Hematopoietic multipotent progenitor cell treated with erythropoietin and hydrocortisone succinate and interleukin-3 and kit ligand, for 17 days (in vitro differentiated cells): ENCODE data around the gene MRPS34.
"Not testable (repeated sequence)": the region's sequence is repeated elsewhere in the genome, so short reads cannot be mapped to it uniquely, and the experiment has no call there.

Experiments
- DNase-seq: peaks from one replicate; pipeline ENCODE4 v3.0.0-alpha.2; 2015; ENCODE audit warnings: low spot score

Gene MRPS34

GRCh38 chr16:1749152-1750117, 23.5 kb downstream of the MRPS34 start:
- DNase-seq: no peak

- no peak for DNase-seq
Measured at GRCh38 chr16:1747934-1748333, 25.0 kb downstream of the MRPS34 start.

GRCh38 chr16:1746693-1747195, 26.2 kb downstream of the MRPS34 start:
- DNase-seq: no peak

GRCh38 chr16:1745900-1746692, 26.8 kb downstream of the MRPS34 start:
- DNase-seq: no peak

DNA sequence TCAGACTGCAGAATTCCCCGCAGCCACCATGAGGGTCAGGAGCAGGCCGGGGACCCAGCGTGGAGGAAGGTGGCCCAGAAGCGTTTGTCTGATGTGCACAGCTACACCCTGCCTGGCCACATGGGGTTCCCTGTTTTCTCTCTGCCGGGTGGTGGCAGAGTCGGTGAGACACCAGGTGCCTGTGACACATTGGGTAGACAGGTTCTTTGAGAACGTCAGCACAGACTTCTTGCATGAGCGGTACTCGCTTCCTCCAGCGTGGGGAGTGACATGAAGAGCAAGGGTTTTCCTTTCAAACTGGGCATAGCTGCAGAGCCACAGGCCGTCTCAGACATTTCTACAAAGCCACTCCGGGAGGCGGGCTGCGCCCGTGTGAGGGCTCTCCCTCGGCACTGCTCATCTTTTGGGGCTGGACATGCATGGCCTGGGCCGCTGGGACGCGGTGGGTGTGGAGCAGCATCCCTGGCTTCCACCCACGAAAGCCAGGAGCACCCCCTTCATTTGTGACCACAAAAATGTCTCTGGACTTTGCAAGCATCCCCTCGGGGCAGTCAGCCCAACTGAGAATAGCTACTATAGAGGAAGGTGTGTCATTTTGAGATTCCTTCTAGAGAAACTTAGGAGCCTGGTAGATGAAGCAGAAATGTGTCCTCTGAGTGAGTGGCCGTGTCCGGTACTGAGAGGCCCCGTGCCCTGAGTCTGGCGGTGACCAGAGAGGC, 27.6 kb downstream of the MRPS34 start:
- DNase-seq: no peak

GRCh38 chr16:1744338-1744840, 28.5 kb downstream of the MRPS34 start:
- DNase-seq: no peak

DNA sequence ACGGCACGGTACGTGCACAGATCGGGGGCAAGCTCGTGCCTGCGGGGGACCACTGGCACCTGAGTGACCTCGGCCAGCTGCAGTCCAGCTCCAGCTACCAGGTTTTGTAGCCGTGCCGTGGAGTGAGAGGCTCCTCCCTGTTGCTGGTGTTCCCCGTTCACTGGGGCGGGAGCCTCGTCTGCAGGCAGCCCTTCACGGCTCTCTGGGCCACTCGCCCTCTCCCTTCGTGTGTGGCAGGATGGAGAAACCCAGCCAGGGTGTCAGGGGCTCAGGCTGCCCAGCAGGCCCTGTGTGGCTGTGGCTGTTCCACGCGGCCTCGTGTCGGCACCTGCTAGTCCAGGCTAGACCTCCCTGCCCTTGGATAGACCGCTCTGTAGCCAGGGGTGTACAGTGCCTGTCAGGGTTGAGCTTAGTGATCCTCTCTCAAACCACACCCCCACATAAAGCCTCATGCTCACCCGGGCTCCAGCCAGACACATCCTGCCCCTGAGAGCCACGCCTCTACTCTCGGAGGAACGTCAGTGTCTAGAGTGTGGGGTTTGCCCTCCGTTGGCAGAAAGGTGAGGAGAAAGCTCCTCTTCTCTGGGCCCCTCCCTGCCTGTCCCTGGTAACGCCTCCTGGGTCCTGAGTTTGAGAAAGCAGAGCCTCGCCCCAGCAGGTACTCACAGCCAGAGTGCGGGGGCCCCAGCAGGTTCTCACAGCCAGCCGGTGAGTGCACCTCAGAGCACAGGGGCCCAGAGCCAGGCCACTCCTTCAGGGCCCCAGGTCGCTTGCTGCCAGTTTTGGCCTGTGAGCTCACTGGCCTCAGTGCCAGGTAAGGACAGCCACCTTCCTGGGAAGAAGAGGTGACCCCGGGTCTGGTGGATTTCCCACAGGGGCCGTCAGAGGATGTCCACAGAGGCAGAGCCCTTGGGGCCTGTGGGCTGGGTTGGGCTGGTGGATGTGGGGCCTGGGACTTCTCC, 29.3 kb downstream of the MRPS34 start:
- DNase-seq: no peak

- DNase-seq: no peak
Measured at GRCh38 chr16:1741553-1742165, 31.3 kb downstream of the MRPS34 start.

DNA sequence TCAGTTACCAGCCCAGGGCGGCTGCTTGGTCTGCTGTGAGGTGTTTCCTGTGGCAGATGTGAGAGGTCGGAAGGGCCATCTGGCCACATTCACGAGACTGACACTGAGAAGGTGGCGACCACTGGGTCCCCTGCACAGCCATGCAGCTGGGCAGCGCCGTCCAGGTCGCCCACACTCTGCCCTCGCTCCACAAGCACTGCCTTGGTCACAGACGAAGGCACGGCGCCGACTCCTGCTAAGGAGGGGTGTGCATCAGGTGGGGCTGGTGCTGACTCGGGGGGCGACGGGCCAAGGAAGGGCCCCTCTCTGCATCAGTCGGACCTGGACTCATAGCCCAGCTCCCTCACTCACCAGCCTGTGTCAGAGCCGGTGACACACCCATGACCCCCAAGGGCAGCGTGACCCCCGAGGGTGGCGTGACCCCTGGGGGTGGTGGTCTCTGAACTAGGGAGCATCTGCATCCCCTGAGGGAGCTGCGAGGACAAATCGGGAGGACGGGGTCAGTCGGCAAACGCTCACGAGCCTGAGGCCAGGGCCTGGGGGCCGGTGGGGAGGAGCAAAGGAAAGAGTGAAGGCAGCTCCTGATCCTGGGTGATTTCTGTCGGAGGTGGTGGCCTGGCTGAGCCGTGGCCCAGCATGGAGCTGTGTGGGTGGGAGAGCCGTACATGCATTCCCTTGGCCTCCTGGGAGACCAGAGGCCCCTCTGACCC, 32.0 kb downstream of the MRPS34 start:
- no peak for DNase-seq

DNA sequence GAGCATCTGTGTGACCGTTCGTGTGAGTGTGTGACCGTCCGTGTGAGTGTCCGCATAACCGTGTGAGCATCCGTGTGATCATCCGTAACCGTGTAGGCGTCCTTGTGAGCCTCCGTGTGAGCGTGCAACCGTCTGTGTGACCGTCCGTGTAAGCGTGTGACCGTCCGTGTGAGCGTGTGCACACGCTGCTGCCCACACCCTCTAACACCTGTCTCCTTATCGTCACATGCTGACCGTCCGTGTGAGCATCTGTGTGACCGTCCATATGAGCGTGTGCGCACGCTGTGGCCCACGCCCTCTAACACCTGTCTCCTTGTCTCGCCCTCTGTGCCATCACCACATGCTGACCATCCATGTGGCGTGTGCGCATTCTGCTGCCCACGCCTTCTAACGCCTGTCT, 32.7 kb downstream of the MRPS34 start:
- DNase-seq: no peak

- DNase-seq: no peak
Measured at GRCh38 chr16:1734816-1735215, 38.1 kb downstream of the MRPS34 start.

- DNase-seq: no peak
Measured at GRCh38 chr16:1734123-1734522, 38.8 kb downstream of the MRPS34 start.

GRCh38 chr16:1732551-1732987, 40.4 kb downstream of the MRPS34 start:
- not testable (repeated sequence) for DNase-seq

DNA sequence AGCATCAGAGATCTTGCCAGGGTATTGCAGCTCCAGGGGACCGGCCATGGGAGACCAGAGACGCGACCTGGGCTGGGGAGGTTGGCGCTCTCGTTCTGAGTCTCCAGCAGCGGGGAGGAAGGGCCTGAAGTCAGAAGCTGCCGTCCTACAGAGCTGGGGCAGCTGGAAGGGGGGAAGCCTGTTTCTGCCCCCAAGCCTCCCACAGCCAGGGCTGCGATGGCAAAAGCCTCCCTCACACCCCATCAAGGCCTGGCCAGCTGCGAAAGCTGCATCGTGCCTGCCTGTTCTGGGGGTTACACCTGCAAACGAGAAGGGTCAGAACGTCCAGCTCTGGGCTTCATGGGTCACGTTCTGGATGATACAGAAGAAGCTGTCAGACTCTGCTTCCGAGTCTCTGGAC, 40.9 kb downstream of the MRPS34 start:
- no peak for DNase-seq

GRCh38 chr16:1731603-1732002, 41.3 kb downstream of the MRPS34 start:
- no peak for DNase-seq

GRCh38 chr16:1731073-1731472, 41.9 kb downstream of the MRPS34 start:
- no peak for DNase-seq

DNA sequence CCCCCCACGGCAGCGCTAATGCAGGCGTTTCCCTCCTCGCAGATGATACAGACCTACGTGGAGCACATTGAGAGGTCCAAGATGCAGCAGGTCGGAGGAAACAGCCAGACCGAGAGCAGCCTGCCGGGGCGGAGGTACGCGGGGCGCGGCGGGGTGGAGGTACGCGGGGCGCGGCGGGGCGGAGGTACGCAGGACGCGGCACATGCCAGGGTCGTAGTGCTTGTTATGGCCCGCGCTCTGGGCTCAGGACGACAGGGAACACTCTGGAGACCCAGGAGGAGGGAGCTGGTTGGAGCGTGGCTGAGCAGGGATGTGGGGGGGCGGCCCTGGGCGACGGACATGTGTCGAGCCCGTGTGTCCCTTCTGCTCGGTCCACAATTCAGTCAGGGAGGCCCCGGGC, 43.5 kb downstream of the MRPS34 start:
- no peak for DNase-seq

DNA sequence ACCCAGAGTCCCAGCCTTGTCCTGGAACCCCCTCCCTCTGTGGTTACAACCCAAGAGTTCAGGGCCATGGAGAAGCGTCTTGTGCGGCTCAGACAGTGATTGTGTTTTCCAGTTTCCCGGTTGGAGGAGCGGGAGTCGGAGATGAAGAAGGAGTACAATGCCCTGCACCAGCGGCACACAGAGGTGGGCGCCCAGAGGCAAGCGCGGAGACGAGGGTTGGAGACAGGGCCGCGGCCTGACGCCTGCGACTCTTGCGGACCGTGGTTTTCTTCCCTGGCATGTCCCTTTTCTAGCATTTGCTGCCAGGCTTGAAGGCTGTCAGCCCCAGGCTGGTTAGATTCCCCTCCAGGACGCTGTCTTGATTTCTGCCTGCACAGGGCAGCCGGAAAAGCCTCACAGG, 43.9 kb downstream of the MRPS34 start:
- no peak for DNase-seq
